B cell (primary cell): ENCODE measurements around the gene NOTCH4. TPM values are rescaled to one million over a fixed set of nuclear protein-coding genes. Genes with fewer than 3 reads are reported as not detected.

Experiments
- ATAC-seq: fragments of 200-7000 bp; cut with Tn5 transposase; one replicate; pipeline ENCODE4 v1.10.0; 2021; ENCODE audit warnings: low read depth, mild to moderate bottlenecking, moderate number of reproducible peaks, moderate library complexity
- CTCF ChIA-PET: fragments of 350-600 bp; sonication (Branson Sonifier 250); formaldehyde crosslinking; loops from one replicate; lab custom pipeline; 2021; ENCODE audit warnings: antibody characterized with exemption, inconsistent platforms; lab: Charles Lee
- POLR2A ChIA-PET: fragments of 350-600 bp; sonication (Branson Sonifier 250); formaldehyde crosslinking; loops from one replicate; lab custom pipeline; 2021; ENCODE audit warnings: antibody characterized with exemption; lab: Charles Lee
- DNase-seq: peaks from one replicate; pipeline ENCODE4 v3.0.0; 2013
- H2AFZ ChIP-seq: 2 replicates; pipeline ENCODE4 v1.6.1; 2012; ENCODE audit warnings: mild to moderate bottlenecking, low read depth, low read length; ENCODE audit not compliant: insufficient read depth, poor library complexity, severe bottlenecking
- H3K27ac ChIP-seq, 2 donors: 1 replicate in 1 of 2; 2 replicates in 1 of 2; pipeline ENCODE4 v1.5.1; 2012 to 2013; ENCODE audit warnings: low read length in 2 of 2, mild to moderate bottlenecking in 2 of 2, moderate library complexity in 1 of 2
- H3K27me3 ChIP-seq, 4 experiments: fragments of 200-600 bp in 1 of 4; sonication (generic) in 1 of 4; replicated peaks in 1 of 4; 1 replicate in 2 of 4; 2 replicates in 2 of 4; pipeline versions ENCODE4 v1.6.1 to v1.7.0; 2013 to 2016; ENCODE audit warnings: low read length in 3 of 4, mild to moderate bottlenecking in 2 of 4, mixed read lengths in 1 of 4, moderate library complexity in 1 of 4; ENCODE audit not compliant: insufficient read depth in 4 of 4, control insufficient read depth in 3 of 4; ENCODE audit errors: control extremely low read depth in 1 of 4
- H3K36me3 ChIP-seq, 2 experiments: replicated peaks in 1 of 2; 1 replicate in 1 of 2; 2 replicates in 1 of 2; pipeline versions ENCODE4 v1.6.1 to v1.7.1; 2013; ENCODE audit warnings: low read length in 1 of 2; ENCODE audit not compliant: insufficient read depth in 2 of 2, control insufficient read depth in 1 of 2; ENCODE audit errors: control extremely low read depth in 1 of 2, extremely low read depth in 1 of 2
- H3K4me1 ChIP-seq, 2 donors: fragments of 200-600 bp in 1 of 2; sonication (generic) in 1 of 2; 1 replicate in 1 of 2; 2 replicates in 1 of 2; pipeline versions ENCODE4 v1.5.1 to v1.6.1; 2013 to 2017; ENCODE audit warnings: low read length in 2 of 2; ENCODE audit not compliant: control insufficient read depth in 2 of 2, insufficient read depth in 2 of 2
- H3K4me2 ChIP-seq: replicated peaks from 2 replicates; pipeline ENCODE3; 2012; ENCODE audit warnings: mild to moderate bottlenecking, low read depth, low read length; ENCODE audit not compliant: poor library complexity, severe bottlenecking
- H3K4me3 ChIP-seq, 5 experiments: fragments of 200-600 bp in 1 of 5; sonication (generic) in 1 of 5; 1 replicate in 3 of 5; 2 replicates in 2 of 5; pipeline versions ENCODE4 v1.5.1 to v1.7.0; 2011 to 2016; ENCODE audit warnings: low read length in 4 of 5, mild to moderate bottlenecking in 4 of 5, low read depth in 2 of 5, control low read depth in 1 of 5, moderate library complexity in 1 of 5; ENCODE audit not compliant: insufficient read depth in 1 of 5; ENCODE audit errors: control extremely low read depth in 1 of 5, extremely low read depth in 1 of 5
- H3K79me2 ChIP-seq: fragments of 200-600 bp; sonication (generic); one replicate; pipeline ENCODE4 v1.6.0; 2016; ENCODE audit warnings: low read length; ENCODE audit not compliant: control insufficient read depth, insufficient read depth
- H3K9ac ChIP-seq: fragments of 200-600 bp; sonication (generic); 2 replicates; pipeline ENCODE4 v1.6.1; 2017; ENCODE audit warnings: mild to moderate bottlenecking, low read length, moderate library complexity
- H3K9me3 ChIP-seq, 3 donors: one replicate each; pipeline versions ENCODE4 v1.6.1 to v1.7.1; 2013; ENCODE audit warnings: low read length in 2 of 3; ENCODE audit not compliant: control insufficient read depth in 2 of 3, insufficient read depth in 1 of 3; ENCODE audit errors: control extremely low read depth in 1 of 3
- H4K20me1 ChIP-seq: 2 replicates; pipeline ENCODE4 v1.6.0; 2012; ENCODE audit warnings: mild to moderate bottlenecking, low read length; ENCODE audit not compliant: insufficient read depth, control insufficient read depth, poor library complexity, severe bottlenecking
- H3K27ac Mint-ChIP-seq: one replicate; pipeline ENCODE4 v1.8.0; 2021; ENCODE audit warnings: mixed read lengths
- H3K27me3 Mint-ChIP-seq: one replicate; pipeline ENCODE4 v1.8.0; 2021; ENCODE audit warnings: mixed read lengths
- H3K4me1 Mint-ChIP-seq: one replicate; pipeline ENCODE4 v1.8.0; 2021; ENCODE audit warnings: mixed read lengths
- H3K4me3 Mint-ChIP-seq: one replicate; pipeline ENCODE4 v1.8.0; 2021; ENCODE audit warnings: mixed read lengths
- H3K9me3 Mint-ChIP-seq: one replicate; pipeline ENCODE4 v1.8.0; 2022; ENCODE audit warnings: mixed read lengths; ENCODE audit not compliant: insufficient read depth
- EZH2 ChIP-seq: IDR thresholded peaks from 2 replicates; pipeline ENCODE4 v1.6.1; 2012; ENCODE audit warnings: borderline replicate concordance, low read depth, mild to moderate bottlenecking, moderate library complexity, low read length; ENCODE audit not compliant: insufficient read depth, poor library complexity, severe bottlenecking
- whole genome bisulfite sequencing: methylation state at CpG from one replicate; pipeline ENCODE4 v1.1.5; 2013; ENCODE audit warnings: missing lambda C conversion rate; ENCODE audit not compliant: insufficient coverage; 5-methylcytosine and 5-hydroxymethylcytosine counted together
- intact Hi-C: fragments of 100-400 bp; cut with micrococcal nuclease; formaldehyde crosslinking; loops from one replicate; pipeline ENCODE4 v1.10.0; 2022
- polyA plus RNA-seq: library from polyadenylated mRNA; depleted of rRNA; stranded (reverse); fragments of >200 nt; gene quantifications from 2 replicates; pipeline ENCODE4 v1.2.3, GENCODE V29; 2012
- total RNA-seq, 2 donors: library from RNA; stranded (reverse); fragments of 120-200 nt in 1 of 2; gene quantifications; 1 replicate in 1 of 2; 2 replicates in 1 of 2; pipeline versions ENCODE4 v1.2.3 to v1.2.4, GENCODE V29; 2013 to 2022
- TF ChIP-seq, protein P1 (sequence below): fragments of 200-600 bp; IDR thresholded peaks from one replicate; pipeline ENCODE4 v1.8.0; 2022; ENCODE audit warnings: antibody characterized with exemption, mild to moderate bottlenecking

Gene NOTCH4
- total and polyA plus RNA-seq, 2 donors (not counting 1 experiment from before 2014, with no cell fraction given), result 6.3 to 10.3 TPM

DNA sequence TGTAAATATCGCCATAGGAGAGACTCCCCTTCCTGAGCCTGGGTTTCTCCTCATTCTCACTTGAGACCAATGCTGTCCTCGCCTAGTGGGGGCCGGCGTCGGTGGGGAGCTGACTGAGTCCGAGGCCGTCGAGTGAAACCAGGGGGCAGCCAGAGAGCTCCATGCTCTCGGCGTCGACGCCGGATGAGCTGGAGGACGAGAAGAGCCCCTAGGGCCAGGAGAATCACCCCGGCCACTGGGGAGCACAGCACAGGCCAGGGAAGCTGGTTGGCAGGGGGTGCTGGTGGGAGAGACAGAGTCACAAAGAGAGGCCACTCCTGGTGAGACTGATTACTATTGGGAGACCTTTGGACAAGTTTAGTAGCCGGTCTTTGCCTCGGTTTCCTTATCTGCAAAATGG is 25.0 kb downstream of the NOTCH4 start:
- H3K9ac ChIP-seq, result no peak overlapping the region
- H3K27ac Mint-ChIP-seq, result no peak overlapping the region
- peaks cover 0 to 5% (median 2%) of the 10 kb centered on the region in 4 experiments for H3K27me3 ChIP-seq
- H3K36me3 ChIP-seq, result no peaks in the 10 kb centered on the region
- WGBS, result 92% methylated on average over 17 of the region's 17 CpGs
- H3K4me1 ChIP-seq, result peaks cover 20 to 28% of the 10 kb centered on the region in 2 donors
- ATAC-seq (no peak), DNase-seq (no peak)
- no peaks in the 10 kb centered on the region for H3K27me3 Mint-ChIP-seq
- H3K4me2 ChIP-seq, result no peak overlapping the region
- H3K4me3 ChIP-seq, result no peak overlapping the region
- ChIA-PET POLR2A (no interaction called here), CTCF (interaction anchor here (1.0 to 1.5 kb wide), 3 partner anchors 26 to 80 kb away, joined by 3 to 4 read pairs (median 3); partner anchors contain the start of gene ATF6B)
- H4K20me1 ChIP-seq, result no peaks in the 10 kb centered on the region
- H3K4me3 Mint-ChIP-seq, result no peak overlapping the region
- intact Hi-C loops, result loop anchor here (5.0 to 10.0 kb wide), 8 partner anchors 48 to 773 kb away; partner anchors contain the start of genes BAG6, CLIC1, CSNK2B and EHMT2
- peaks cover 34% of the 10 kb centered on the region for H3K4me1 Mint-ChIP-seq
- H2AFZ ChIP-seq, result no peak overlapping the region
- no peak overlapping the region for H3K27ac ChIP-seq
- no peaks in the 10 kb centered on the region for H3K9me3 Mint-ChIP-seq
- no peaks in the 10 kb centered on the region for H3K79me2 ChIP-seq
- H3K9me3 ChIP-seq, result no peaks in the 10 kb centered on the region
- TF ChIP-seq, protein P1, sequence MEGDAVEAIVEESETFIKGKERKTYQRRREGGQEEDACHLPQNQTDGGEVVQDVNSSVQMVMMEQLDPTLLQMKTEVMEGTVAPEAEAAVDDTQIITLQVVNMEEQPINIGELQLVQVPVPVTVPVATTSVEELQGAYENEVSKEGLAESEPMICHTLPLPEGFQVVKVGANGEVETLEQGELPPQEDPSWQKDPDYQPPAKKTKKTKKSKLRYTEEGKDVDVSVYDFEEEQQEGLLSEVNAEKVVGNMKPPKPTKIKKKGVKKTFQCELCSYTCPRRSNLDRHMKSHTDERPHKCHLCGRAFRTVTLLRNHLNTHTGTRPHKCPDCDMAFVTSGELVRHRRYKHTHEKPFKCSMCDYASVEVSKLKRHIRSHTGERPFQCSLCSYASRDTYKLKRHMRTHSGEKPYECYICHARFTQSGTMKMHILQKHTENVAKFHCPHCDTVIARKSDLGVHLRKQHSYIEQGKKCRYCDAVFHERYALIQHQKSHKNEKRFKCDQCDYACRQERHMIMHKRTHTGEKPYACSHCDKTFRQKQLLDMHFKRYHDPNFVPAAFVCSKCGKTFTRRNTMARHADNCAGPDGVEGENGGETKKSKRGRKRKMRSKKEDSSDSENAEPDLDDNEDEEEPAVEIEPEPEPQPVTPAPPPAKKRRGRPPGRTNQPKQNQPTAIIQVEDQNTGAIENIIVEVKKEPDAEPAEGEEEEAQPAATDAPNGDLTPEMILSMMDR, result no peak
- no peak for TF ChIP-seq EZH2

DNA sequence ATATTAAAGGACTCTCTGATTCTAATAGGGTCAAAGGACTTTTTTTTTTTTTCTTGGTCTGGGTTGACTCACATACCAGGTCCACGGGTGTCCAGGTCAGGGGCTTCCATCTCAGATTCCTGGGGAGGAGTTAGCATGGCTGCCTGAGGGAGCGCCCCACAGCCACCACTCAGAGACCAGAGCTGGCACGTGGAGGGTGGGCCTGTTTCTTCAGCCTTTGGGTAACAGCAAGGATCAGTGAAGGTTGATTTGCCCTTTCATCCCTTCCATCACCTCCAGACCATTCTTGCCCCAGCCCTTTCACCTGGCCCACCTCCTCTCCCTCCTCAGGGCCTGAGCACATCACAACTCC is 25.5 kb downstream of the NOTCH4 start:
- CTCF ChIA-PET, result interaction anchor here (0.7 to 1.5 kb wide), 6 partner anchors 54 to 1573 kb away, joined by 3 to 5 read pairs (median 3); partner anchors contain the start of gene ATF6B
- ATAC-seq, result no peak
- peaks cover 26 to 33% of the 10 kb centered on the region in 2 donors for H3K4me1 ChIP-seq

More for the DNA sequence above, 25.5 kb downstream of the NOTCH4 start:
- 100% methylated on average over 2 of the region's 3 CpGs for WGBS
- Histone ChIP-seq H3K4me3 (no peak overlapping the region), H3K27ac (peak overlapping the region in 1 of 2 donors; percentile 24), H3K79me2 (no peaks in the 10 kb centered on the region), H3K4me2 (no peak overlapping the region), H3K36me3 (no peaks in the 10 kb centered on the region), H3K9ac (no peak overlapping the region), H3K9me3 (no peaks in the 10 kb centered on the region), H3K27me3 (peaks cover 0 to 2% (median under 1%) of the 10 kb centered on the region in 4 experiments), H4K20me1 (no peaks in the 10 kb centered on the region), H2AFZ (no peak overlapping the region)
- H3K27ac Mint-ChIP-seq, result no peak overlapping the region
- H3K4me3 Mint-ChIP-seq, result no peak overlapping the region
- H3K9me3 Mint-ChIP-seq, result no peaks in the 10 kb centered on the region
- intact Hi-C loops, result loop anchor here (5.0 to 10.0 kb wide), 8 partner anchors 49 to 774 kb away; partner anchors contain the start of genes BAG6, CLIC1, CSNK2B and EHMT2
- POLR2A ChIA-PET, result no interaction called here
- DNase-seq, result no peak
- no peaks in the 10 kb centered on the region for H3K27me3 Mint-ChIP-seq
- H3K4me1 Mint-ChIP-seq, result peaks cover 39% of the 10 kb centered on the region
- no peak for TF ChIP-seq EZH2
- TF ChIP-seq, protein P1, result no peak
